ENCODE results near the gene SLC17A2. TPM values are rescaled to one million over a fixed set of nuclear protein-coding genes. Genes with fewer than 3 reads are reported as not detected.

Gene SLC17A2
- total and polyA plus RNA-seq, 2 of the 4 experiments (the other 2 are of a cell fraction): not detected

DNA sequence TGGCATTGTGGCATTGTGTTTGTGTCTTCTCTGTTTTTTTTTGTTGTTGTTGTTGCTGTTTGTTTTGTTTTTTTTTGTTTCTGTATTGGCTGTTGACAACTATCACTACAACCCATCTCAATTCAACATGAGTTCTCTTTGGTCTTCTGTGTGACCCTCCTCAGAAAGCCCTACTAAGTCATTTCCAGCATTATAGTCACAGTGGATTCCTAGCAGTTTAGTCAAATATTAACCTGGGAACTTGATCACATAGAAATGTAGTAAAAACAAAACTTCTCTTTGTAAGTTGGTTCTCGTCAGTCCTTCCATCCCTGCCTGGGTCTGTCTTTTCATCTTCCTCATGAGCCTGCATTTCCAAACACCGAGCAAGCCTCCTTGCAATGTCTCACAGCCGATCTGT lies 16.8 kb downstream of the SLC17A2 start:
- Histone ChIP-seq H2AFZ (replicated peaks; ENCODE audit: low read length, poor library complexity) (no peak overlapping the region), H3K27me3 (ENCODE audit: control insufficient read depth, insufficient read depth, low read length) (no peaks in the 10 kb centered on the region), H3K9me1 (ENCODE audit: insufficient read depth, low read length) (no peaks in the 10 kb centered on the region), H2BK15ac (ENCODE audit: low read depth, low read length) (no peak overlapping the region), H2AK9ac (replicated peaks; ENCODE audit: low read depth, low read length, poor library complexity) (no peak overlapping the region), H3K36me3 (ENCODE audit: control insufficient read depth, insufficient read depth, low read length) (no peaks in the 10 kb centered on the region), H4K5ac (ENCODE audit: low read depth, low read length) (no peak overlapping the region), H4K8ac (ENCODE audit: low read depth in 2 of 2, low read length in 2 of 2) (no peak overlapping the region), H3K79me1 (ENCODE audit: low read depth in 1 of 2, low read length in 2 of 2) (no peaks in the 10 kb centered on the region), H3K14ac (replicated peaks; ENCODE audit: low read depth, low read length) (no peak overlapping the region), H3K23ac (ENCODE audit: low read depth, low read length) (no peak overlapping the region), H3K9me3 (ENCODE audit: control insufficient read depth, insufficient read depth, low read length) (no peaks in the 10 kb centered on the region), H3K4ac (ENCODE audit: low read depth, low read length) (no peak overlapping the region), H3K9ac (ENCODE audit: low read depth, low read length) (no peak overlapping the region), H3K27ac (ENCODE audit: insufficient read depth, low read length) (no peak overlapping the region), H2BK5ac (ENCODE audit: low read depth, low read length, poor library complexity, severe bottlenecking) (no peak overlapping the region), H2BK120ac (ENCODE audit: low read depth, low read length) (no peak overlapping the region), H3K56ac (ENCODE audit: extremely low read depth, insufficient read depth, low read length) (no peak overlapping the region), H4K20me1 (ENCODE audit: insufficient read depth, low read length) (no peaks in the 10 kb centered on the region), H4K91ac (ENCODE audit: insufficient read depth, low read depth, low read length) (no peak overlapping the region), H3K4me3 (ENCODE audit: insufficient read depth, low read depth, low read length) (no peak overlapping the region), H2BK20ac (ENCODE audit: low read depth, low read length) (no peak overlapping the region), H2AK5ac (ENCODE audit: low read depth, low read length) (no peak overlapping the region), H3K4me2 (ENCODE audit: low read depth, low read length) (no peak overlapping the region), H3K18ac (ENCODE audit: low read depth, low read length) (no peak overlapping the region), H3K4me1 (ENCODE audit: control insufficient read depth, insufficient read depth, low read length) (no peaks in the 10 kb centered on the region)
- dilution Hi-C loops (cut with HindIII; ENCODE audit: low sequenced_read_pairs, unreplicated experiment) (no loop called here), intact Hi-C loops (cut with micrococcal nuclease) (no loop called here), in situ Hi-C loops (cut with MboI; ENCODE audit: low sequenced_read_pairs) (no loop called here)
- ChIA-PET POLR2A (ENCODE audit: unreplicated experiment) (no interaction called here), CTCF (no interaction called here)
- DNase-seq: no peak
- TF ChIP-seq FOS (IDR thresholded peaks at IDR 0.05; ENCODE audit: low read depth, low read length) (no peak), NFE2L2 (IDR thresholded peaks at IDR 0.05; ENCODE audit: low read depth, low read length) (no peak), MAFK (IDR thresholded peaks at IDR 0.05; ENCODE audit: low read depth, low read length) (no peak), MAZ (IDR thresholded peaks at IDR 0.05; ENCODE audit: borderline replicate concordance, low read depth, low read length) (no peak)
- WGBS, 2 experiments (ENCODE audit: extremely low coverage in 2 of 2, insufficient read length in 1 of 2): no CpG with 5 or more reads among the region's 3 CpGs
- no TSS peak for BruUV-seq (replicated peaks)
- no peak for ATAC-seq (ENCODE audit: low read depth)

Measured in IMR-90 (cell line).